Loucy (cell line): ENCODE measurements around the gene CLINT1.
"Not testable (repeated sequence)": the region's sequence is repeated elsewhere in the genome, so short reads cannot be mapped to it uniquely, and the experiment has no call there.

Experiments
- H2AFZ ChIP-seq: fragments of 200-600 bp; sonication (generic); 2 replicates; pipeline ENCODE4 v1.6.0; 2016; ENCODE audit warnings: antibody characterized with exemption, mild to moderate bottlenecking, low read length, moderate library complexity
- H3F3A ChIP-seq: fragments of 200-600 bp; 2 replicates; pipeline ENCODE4 v1.6.0; 2016; ENCODE audit warnings: antibody characterized with exemption, low read depth, mild to moderate bottlenecking
- H3K27me3 ChIP-seq: fragments of 200-600 bp; sonication (generic); 2 replicates; pipeline ENCODE4 v1.6.1; 2014; ENCODE audit warnings: low read length, mild to moderate bottlenecking; ENCODE audit not compliant: insufficient read depth, poor library complexity, severe bottlenecking
- H3K36me3 ChIP-seq: fragments of 200-600 bp; sonication (generic); 2 replicates; pipeline ENCODE4 v1.6.1; 2016; ENCODE audit warnings: low read length; ENCODE audit not compliant: insufficient read depth
- H3K4me1 ChIP-seq: fragments of 200-600 bp; sonication (generic); 2 replicates; pipeline ENCODE4 v1.5.1; 2014; ENCODE audit warnings: low read length, mild to moderate bottlenecking; ENCODE audit not compliant: insufficient read depth, poor library complexity, severe bottlenecking
- H3K4me2 ChIP-seq: fragments of 200-600 bp; sonication (generic); 2 replicates; pipeline ENCODE4 v1.6.0; 2014; ENCODE audit warnings: antibody characterized with exemption, low read length, low read depth, mild to moderate bottlenecking; ENCODE audit not compliant: poor library complexity, severe bottlenecking
- H3K4me3 ChIP-seq: fragments of 200-600 bp; sonication (generic); 2 replicates; pipeline ENCODE4 v1.5.1; 2014; ENCODE audit warnings: low read length, mild to moderate bottlenecking, mixed read lengths; ENCODE audit not compliant: poor library complexity, severe bottlenecking
- H3K79me2 ChIP-seq: fragments of 200-600 bp; sonication (generic); 2 replicates; pipeline ENCODE4 v1.6.1; 2014; ENCODE audit warnings: low read length; ENCODE audit not compliant: insufficient read depth
- H3K9ac ChIP-seq: fragments of 200-600 bp; sonication (generic); 2 replicates; pipeline ENCODE4 v1.6.0; 2014; ENCODE audit warnings: mild to moderate bottlenecking, low read depth, low read length, moderate library complexity; ENCODE audit not compliant: poor library complexity, severe bottlenecking
- H3K9me2 ChIP-seq: fragments of 200-600 bp; sonication (generic); replicated peaks from 2 replicates; pipeline ENCODE4 v1.6.1; 2016; ENCODE audit warnings: low read depth, low read length, mixed read lengths
- H3K9me3 ChIP-seq: fragments of 200-600 bp; sonication (generic); 2 replicates; pipeline ENCODE4 v1.6.1; 2014; ENCODE audit warnings: mild to moderate bottlenecking, antibody characterized with exemption, low read length, low read depth; ENCODE audit not compliant: insufficient read depth
- H4K20me1 ChIP-seq: fragments of 200-600 bp; sonication (generic); 2 replicates; pipeline ENCODE4 v1.6.0; 2014; ENCODE audit warnings: antibody characterized with exemption, low read length, mild to moderate bottlenecking; ENCODE audit not compliant: insufficient read depth, poor library complexity, severe bottlenecking
- EZH2phosphoT487 ChIP-seq: fragments of 200-600 bp; IDR thresholded peaks from 2 replicates; pipeline ENCODE4 v1.6.1; 2018; ENCODE audit warnings: antibody characterized with exemption, mild to moderate bottlenecking, moderate library complexity, borderline replicate concordance
- TF ChIP-seq, protein P1 (sequence below): fragments of 200-600 bp; sonication (generic); conservative IDR thresholded peaks from 2 replicates; pipeline ENCODE4 v1.5.1; 2014; ENCODE audit warnings: mild to moderate bottlenecking, antibody characterized with exemption, low read length

CLINT1 gene

DNA sequence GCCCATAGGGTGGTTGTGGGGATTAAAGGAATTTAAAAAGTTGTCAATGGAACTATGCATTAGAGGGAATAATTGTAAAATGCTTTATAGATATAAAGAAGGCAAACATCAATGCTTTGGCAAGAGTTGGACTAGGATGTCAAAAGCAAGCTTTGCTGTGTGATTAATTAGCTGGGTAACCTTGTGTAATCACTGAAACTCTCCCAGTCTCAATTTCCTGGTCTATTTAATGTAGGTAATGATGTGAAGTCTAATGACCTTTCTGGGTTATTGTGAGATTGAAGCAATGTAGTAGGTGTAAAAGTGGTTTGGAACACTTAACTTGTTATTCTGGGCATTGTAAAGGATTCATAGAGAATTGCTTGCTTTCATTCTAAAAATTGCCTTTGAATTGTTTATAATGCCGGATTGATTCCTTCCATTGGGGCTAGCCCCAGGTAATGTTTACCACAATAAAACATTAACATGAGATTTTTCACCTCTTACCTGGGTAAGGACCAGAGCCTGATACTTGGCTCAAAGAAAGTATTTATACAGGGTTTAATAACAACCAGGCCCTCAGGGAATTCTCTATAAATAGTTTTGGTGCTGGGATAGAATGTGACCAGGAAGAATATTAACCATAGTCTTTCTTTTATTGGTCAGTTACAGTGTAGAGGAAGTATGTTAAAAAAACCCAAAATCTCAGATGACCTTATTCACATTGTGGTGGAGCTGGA lies 30.0 kb upstream of the CLINT1 start:
- Histone ChIP-seq H3K4me2 (no peak overlapping the region), H3F3A (no peaks in the 10 kb centered on the region), H3K9ac (no peak overlapping the region), H3K4me1 (peaks cover 8% of the 10 kb centered on the region), H4K20me1 (no peaks in the 10 kb centered on the region), H2AFZ (no peak overlapping the region), H3K9me2 (no peaks in the 10 kb centered on the region), H3K9me3 (no peaks in the 10 kb centered on the region), H3K79me2 (no peaks in the 10 kb centered on the region), H3K36me3 (no peaks in the 10 kb centered on the region), H3K4me3 (no peak overlapping the region), H3K27me3 (no peaks in the 10 kb centered on the region)
- TF ChIP-seq, protein P1, sequence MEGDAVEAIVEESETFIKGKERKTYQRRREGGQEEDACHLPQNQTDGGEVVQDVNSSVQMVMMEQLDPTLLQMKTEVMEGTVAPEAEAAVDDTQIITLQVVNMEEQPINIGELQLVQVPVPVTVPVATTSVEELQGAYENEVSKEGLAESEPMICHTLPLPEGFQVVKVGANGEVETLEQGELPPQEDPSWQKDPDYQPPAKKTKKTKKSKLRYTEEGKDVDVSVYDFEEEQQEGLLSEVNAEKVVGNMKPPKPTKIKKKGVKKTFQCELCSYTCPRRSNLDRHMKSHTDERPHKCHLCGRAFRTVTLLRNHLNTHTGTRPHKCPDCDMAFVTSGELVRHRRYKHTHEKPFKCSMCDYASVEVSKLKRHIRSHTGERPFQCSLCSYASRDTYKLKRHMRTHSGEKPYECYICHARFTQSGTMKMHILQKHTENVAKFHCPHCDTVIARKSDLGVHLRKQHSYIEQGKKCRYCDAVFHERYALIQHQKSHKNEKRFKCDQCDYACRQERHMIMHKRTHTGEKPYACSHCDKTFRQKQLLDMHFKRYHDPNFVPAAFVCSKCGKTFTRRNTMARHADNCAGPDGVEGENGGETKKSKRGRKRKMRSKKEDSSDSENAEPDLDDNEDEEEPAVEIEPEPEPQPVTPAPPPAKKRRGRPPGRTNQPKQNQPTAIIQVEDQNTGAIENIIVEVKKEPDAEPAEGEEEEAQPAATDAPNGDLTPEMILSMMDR, result no peak
- TF ChIP-seq EZH2phosphoT487, result no peak

DNA sequence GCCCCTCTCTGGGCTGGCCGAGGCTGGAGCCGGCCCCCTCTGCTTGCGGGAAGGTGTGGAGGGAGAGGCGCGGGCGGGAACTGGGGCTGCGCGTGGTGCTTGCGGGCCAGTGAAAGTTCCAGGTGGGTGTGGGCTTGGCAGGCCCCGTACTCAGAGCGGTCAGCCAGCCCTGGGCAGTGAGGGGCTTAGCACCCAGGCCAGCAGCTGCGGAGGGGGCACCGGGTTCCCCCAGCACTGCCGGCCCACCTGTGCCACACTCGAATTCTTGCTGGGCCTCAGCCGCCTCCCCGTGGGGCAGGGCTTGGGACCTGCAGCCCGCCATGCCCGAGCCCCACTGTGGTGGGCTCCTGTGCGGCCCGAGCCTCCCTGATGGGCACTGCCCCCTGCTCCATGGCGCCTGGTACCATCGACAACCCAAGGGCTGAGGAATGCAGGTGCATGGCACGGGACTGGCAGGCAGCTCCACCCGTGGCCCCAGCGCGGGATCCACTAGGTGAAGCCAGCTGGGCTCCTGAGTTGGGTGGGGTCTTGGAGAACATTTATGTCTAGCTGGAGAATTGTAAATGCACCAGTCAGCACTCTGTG lies 27.9 kb upstream of the CLINT1 start:
- Histone ChIP-seq H3K79me2 (no peaks in the 10 kb centered on the region), H3K4me3 (no peak overlapping the region), H3K9me3 (no peaks in the 10 kb centered on the region), H3K9me2 (no peaks in the 10 kb centered on the region), H3K4me1 (peaks cover 8% of the 10 kb centered on the region), H4K20me1 (no peaks in the 10 kb centered on the region), H3F3A (no peaks in the 10 kb centered on the region), H3K4me2 (no peak overlapping the region), H3K36me3 (no peaks in the 10 kb centered on the region), H3K27me3 (no peaks in the 10 kb centered on the region), H2AFZ (no peak overlapping the region), H3K9ac (no peak overlapping the region)
- TF ChIP-seq, protein P1, result no peak
- TF ChIP-seq EZH2phosphoT487, result no peak

DNA sequence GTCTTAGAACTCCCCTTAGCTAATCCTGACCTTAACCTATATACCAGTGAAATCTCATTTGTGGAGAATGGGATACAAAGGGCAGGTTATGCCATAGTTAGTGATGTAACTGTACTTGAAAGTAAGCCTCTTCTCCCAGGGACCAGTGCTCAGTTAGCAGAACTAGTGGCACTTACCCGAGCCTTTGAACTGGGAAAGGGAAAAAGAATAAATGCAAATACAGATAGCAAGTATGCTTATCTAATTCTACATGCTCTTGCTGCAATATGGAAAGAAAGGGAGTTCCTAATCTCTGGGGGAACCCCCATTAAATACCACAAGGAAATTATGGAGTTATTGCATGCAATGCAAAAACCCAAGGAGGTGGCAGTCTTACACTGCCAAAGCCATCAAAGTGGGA lies 26.1 kb upstream of the CLINT1 start:
- not testable (repeated sequence) for H3F3A ChIP-seq, H3K4me1 ChIP-seq, H3K4me2 ChIP-seq, H3K36me3 ChIP-seq, H3K4me3 ChIP-seq, H3K27me3 ChIP-seq, H4K20me1 ChIP-seq, H3K9me2 ChIP-seq, H3K9ac ChIP-seq, H3K9me3 ChIP-seq, H3K79me2 ChIP-seq, H2AFZ ChIP-seq

DNA sequence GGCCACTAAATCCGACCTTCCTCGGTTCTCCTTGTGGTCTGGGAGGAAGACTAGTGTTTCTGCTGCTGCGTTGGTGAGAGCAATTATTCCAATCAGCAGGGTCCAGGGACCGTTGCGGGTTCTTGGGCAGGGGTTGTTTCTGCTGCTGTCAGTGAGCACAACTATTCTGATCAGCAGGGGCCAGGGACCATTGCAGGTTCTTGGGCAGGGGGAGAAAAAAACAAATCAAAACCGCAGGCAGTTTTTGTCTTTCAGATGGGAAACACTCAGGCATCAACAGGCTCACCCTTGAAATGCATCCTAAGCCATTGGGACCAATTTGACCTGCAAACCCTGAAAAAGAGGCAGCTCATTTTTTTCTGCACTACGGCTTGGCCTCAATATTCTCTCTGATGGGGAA lies 22.6 kb upstream of the CLINT1 start:
- H3K9me3 ChIP-seq, H3F3A ChIP-seq, H3K27me3 ChIP-seq, H3K4me2 ChIP-seq, H3K4me1 ChIP-seq, H3K9me2 ChIP-seq, H3K4me3 ChIP-seq, H3K9ac ChIP-seq, H3K36me3 ChIP-seq, H4K20me1 ChIP-seq, H3K79me2 ChIP-seq, H2AFZ ChIP-seq: not testable (repeated sequence)
